DMS 273 (cell line): ENCODE measurements around the gene TMEM214.
A peak's percentile ranks its signal among the peaks of the same experiment; 100 is the strongest.

Source experiments
- DNase-seq: peaks from one replicate; lab custom pipeline; 2025; ENCODE audit not compliant: unreplicated experiment; lab: John Stamatoyannopoulos, UW

The TMEM214 gene

GRCh38 chr2:27082773-27083409 is 50.1 kb downstream of the TMEM214 start:
- DNase-seq = no peak

GRCh38 chr2:27083410-27084296 is 50.9 kb downstream of the TMEM214 start:
- DNase-seq = peak; percentile 54

- DNase-seq = no peak
Observed at GRCh38 chr2:27084297-27085061, 51.7 kb downstream of the TMEM214 start.

- no peak for DNase-seq
Observed at GRCh38 chr2:27085062-27085672, 52.4 kb downstream of the TMEM214 start.

GRCh38 chr2:27085673-27086089 is 52.9 kb downstream of the TMEM214 start:
- DNase-seq = peak; percentile 56

GRCh38 chr2:27086090-27086723 is 53.4 kb downstream of the TMEM214 start:
- DNase-seq = peak; percentile 98

GRCh38 chr2:27086724-27087593 is 54.2 kb downstream of the TMEM214 start, which contains the start of gene KHK:
KHK (plus strand) TSS chr2:27086772; CDS start chr2:27087260, 488 bp downstream.
- peak; percentile 69 for DNase-seq

- no peak for DNase-seq
Observed at GRCh38 chr2:27087823-27088410, 55.2 kb downstream of the TMEM214 start.

- no peak for DNase-seq
Observed at GRCh38 chr2:27088634-27089033, 55.9 kb downstream of the TMEM214 start.

- DNase-seq = no peak
Observed at GRCh38 chr2:27089111-27089954, 56.6 kb downstream of the TMEM214 start.
